T-helper 1 cell treated with Interleukin-12 subunit alpha and Interleukin-12 subunit beta and Interleukin-4 antibody, amounts not matched to agents 30 ng/mL and 1 ng/mL, for 36 hours (primary cell): ENCODE data around the gene MAP3K6. TPM values are rescaled to one million over a fixed set of nuclear protein-coding genes. Genes with fewer than 3 reads are reported as not detected.
"Not testable (repeated sequence)": the region's sequence is repeated elsewhere in the genome, so short reads cannot be mapped to it uniquely, and the experiment has no call there.

Source experiments
- intact Hi-C: fragments of 100-400 bp; cut with micrococcal nuclease; formaldehyde crosslinking; loops from one replicate; pipeline ENCODE4 v1.15.1; 2024
- total RNA-seq: library from RNA; stranded (reverse); gene quantifications from 2 replicates; pipeline ENCODE4 v1.2.3, GENCODE V29; 2022

MAP3K6 gene
- total RNA-seq, 1 donor from 2014 or later = 15.5 TPM

DNA sequence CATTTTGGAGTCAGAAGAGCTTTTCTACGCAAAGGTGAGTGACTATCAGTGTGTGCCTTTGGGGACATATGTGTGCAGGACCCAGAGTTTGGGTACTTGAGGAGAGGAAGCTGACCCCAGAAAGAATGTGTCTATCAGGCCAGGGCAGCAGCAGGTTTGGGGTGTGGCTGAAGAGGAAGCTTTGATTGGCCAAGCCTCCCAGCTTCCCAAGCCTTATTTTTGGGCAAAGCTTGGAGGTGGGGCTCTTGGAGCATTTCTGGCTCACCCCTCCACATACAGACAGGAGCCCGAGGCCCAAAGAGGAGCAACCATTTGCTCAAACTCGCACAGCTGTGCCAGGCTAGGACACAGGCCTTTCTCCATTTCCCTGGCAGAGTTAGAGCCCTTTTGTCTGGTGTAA is 30.3 kb upstream of the MAP3K6 start:
- intact Hi-C loops = loop anchor here (5.0 kb wide), 1 partner anchor 295 kb away; no protein-coding TSS in a partner anchor

DNA sequence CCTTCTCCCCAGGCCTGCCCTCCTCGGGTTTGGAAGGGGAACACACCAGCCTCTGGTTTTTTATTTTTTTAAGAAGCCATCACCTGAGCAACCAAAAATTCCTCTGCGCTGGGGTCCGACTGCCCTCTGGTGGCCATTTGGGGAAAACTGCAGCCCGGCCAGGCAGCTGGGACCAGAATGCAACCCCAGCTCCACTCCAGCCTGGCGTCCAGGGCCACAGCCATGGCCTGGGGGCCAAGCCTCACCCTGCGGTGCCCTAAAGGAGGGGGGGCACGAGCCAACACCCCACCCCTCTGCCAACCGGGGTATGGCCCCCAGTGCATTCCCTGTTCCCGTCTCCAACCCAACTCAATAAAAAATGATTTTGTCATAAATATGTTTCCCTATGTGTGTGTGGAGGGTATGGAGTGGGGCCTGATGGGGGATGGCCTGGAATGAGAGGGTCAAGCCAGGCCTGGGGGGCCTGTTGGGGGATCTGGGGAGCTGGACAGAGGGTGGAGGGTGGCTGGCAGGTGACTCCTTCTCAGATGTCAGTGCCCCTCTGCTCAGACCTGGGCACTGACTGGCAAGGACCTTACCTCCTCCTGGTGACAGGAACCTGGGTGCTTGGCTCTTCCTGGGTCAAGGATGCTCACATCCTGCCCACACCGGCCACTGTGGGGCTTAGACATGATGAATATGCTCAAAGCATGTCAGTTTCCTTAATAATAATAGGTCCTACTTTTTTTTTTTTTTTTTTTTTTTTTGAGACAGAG is 28.9 kb upstream of the MAP3K6 start:
- intact Hi-C loops = loop anchor here (1.0 to 5.0 kb wide), 4 partner anchors 94 to 351 kb away; no protein-coding TSS in a partner anchor

DNA sequence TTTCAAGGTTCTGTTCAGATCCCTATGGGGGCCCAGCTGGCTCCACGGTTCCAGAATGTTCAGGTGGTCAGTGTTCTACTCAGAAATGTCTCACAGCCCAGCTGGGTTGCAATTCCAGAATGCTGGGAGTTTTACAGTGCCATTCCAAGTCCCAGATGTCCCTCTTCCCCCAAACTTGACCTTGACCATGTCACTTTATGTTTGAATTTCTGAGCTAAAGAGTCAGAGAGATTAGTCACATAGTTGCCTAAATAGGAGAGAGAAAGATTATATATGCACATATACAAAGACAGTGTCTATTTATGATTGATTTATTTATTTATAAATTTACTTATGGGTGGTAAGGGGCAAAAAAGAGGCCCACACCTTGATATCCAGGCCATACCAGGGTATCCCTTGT is 28.2 kb upstream of the MAP3K6 start:
- intact Hi-C loops = loop anchor here (1.0 to 5.0 kb wide), 4 partner anchors 94 to 351 kb away; no protein-coding TSS in a partner anchor

DNA sequence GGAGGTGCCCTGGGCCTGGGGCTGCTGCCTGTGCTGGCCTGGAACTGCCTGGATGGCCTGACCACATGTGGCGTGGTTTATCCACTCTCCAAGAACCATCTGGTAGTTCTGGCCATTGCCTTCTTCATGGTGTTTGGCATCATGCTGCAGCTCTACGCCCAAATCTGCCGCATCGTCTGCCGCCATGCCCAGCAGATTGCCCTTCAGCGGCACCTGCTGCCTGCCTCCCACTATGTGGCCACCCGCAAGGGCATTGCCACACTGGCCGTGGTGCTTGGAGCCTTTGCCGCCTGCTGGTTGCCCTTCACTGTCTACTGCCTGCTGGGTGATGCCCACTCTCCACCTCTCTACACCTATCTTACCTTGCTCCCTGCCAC is 27.5 kb upstream of the MAP3K6 start:
- intact Hi-C loops = no loop called here

DNA sequence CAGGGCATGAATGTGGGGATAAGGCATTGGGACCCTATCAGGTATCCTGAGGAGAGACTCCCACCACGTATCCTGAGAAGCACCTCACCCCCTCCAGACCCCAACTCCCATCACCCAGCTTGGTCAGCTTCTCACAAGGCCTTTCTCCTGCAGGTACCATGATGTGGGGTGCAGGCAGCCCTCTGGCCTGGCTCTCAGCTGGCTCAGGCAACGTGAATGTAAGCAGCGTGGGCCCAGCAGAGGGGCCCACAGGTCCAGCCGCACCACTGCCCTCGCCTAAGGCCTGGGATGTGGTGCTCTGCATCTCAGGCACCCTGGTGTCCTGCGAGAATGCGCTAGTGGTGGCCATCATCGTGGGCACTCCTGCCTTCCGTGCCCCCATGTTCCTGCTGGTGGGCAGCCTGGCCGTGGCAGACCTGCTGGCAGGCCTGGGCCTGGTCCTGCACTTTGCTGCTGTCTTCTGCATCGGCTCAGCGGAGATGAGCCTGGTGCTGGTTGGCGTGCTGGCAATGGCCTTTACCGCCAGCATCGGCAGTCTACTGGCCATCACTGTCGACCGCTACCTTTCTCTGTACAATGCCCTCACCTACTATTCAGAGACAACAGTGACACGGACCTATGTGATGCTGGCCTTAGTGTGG is 27.0 kb upstream of the MAP3K6 start:
- intact Hi-C loops = no loop called here

DNA sequence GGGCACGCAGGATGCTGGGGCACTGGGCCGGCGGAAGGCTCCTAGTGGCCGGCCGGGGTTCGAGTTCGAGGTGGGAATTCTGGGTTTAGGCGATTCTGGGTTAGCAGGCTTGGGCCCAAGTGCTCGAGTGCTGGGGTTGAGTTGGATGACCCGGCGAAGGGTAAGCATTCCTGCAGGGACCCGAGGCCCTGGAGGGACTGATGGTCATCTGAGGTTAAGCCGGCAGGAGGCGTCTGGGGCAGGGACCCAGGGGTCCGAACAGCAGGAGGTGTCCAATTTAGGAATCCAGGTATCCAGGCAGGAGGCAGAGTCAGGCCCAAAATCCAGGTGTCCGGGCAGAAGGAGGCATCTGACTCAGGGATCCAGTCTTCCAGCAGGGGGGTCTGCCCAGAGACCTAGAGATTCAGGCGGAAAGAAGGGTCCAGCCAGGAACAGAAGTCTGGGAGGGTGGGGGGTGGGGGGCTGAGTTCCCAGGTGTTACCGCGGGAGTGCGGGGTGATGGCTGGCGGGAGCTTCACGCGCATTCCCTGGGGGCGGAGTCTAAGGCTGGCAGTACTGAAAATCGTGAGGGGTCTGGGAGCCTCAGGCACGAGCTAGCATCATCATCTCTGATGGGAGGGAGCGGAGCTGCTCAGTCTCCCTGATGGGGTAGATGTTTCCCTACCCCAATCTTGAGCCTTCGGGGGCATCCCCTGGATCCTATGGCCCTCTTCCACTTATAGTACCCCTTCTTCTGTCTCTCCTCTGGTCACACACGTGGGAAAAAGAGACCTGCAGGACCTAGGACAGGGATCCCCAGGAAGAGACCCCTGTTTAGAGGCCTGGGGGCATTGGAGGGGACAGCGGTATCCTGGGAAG is 26.2 kb upstream of the MAP3K6 start:
- intact Hi-C loops = loop anchor here (1.0 kb wide), 10 partner anchors 10 to 270 kb away; partner anchors contain the start of genes CD164L2, SYTL1, TMEM222 and WDTC1

DNA sequence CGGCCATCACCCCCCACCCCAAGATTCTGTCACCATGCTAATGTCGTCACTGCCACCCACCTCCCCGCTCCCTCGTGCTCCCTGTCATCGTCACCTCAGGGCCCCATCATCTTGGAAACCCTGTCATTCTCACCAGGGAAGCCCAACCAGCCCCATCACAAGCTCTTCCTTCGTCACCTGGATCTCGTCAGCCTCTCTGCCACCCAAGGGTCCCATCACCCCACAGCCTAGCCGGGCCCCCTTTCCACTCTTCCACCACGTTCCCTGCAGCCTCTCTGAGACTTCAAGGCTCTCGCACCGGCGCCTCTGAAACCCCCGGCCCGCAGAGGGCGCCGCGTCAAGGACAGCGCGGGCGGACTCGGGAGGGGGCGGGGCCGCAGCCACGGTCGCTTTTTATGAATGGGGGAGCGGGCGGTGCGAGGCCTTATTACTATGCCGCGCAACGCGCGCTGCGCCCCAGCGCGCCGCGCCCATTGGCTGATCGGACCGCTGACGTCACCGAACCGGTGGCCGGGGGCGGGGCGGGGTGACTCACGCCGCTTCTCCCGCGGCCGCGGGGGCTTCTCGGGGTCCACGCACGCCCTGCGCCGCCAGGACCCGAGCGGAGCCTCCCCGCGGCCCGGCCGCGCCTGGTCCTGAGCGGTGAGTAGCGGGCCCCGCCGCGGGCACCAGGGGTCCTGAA is 25.5 kb upstream of the MAP3K6 start, which contains the start of gene GPR3:
GPR3 (plus strand) TSS at position 527 of the 682 bp plus-strand sequence. CDS start 1,177 bp downstream, outside the sequence.
- intact Hi-C loops = loop anchor here (1.0 kb wide), 10 partner anchors 9 to 271 kb away; partner anchors contain the start of genes CD164L2, SYTL1, TMEM222 and WDTC1

DNA sequence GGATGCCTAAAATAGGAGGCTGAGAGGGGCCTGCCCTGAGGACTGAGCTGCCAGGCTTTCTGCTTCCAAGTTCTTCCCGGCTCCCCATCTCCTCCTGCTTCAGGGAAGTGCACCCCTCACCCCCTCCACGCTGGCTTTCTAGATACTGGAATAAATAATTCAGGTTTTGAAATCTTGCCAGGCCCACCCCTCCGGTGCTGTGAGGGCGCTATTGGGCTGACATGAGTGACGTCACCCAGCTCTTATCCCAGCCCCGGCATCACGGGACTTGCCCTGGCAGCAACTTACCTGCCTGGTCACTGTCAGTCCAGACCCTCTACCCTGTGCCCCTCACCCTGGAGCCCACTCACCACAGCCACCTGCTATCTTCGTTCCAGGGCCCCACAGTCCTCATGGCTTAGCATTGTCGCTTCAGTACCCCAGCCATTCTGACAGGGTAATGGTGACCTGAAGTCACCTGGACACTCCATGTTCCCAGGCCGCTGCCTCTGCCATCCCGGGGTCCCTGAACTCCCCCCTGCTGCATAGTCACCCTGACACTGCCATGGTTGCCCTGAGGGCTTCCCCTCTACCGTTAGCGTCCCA is 24.8 kb upstream of the MAP3K6 start:
- intact Hi-C loops = loop anchor here (1.0 kb wide), 10 partner anchors 8 to 272 kb away; partner anchors contain the start of genes CD164L2, SYTL1, TMEM222 and WDTC1

DNA sequence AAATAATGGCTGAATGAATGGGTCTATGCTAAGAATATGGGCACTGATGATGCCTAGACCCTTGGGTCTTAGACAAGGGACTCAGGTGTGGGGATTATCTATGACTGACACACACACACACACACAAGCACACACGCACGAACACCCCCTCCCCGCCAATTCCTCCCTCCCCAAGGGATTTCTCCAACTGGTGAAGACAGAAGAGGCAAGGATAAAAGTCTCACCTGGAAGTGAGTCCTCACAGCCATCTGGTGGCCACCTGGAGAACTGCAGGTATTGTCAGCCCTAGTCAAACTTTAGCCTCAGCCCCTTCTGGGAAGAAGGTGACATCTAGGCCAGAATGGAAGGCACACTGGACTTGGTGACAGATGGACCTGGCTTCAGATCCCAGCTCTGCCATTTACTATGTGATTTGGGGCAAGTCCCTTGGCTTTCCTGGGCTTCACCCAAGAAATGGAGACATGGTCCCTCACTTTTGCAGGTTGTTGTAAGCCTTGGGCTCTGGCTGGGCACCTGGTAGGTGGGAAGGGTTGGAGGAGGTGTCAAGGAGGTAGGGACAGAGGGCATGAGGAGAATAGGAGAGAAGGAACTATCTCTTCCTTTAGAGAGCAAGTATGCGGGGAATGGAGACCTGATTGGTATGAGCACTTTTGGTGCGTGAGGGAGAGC is 21.7 kb upstream of the MAP3K6 start:
- intact Hi-C loops = loop anchor here (1.0 kb wide), 4 partner anchors 23 to 87 kb away; no protein-coding TSS in a partner anchor

DNA sequence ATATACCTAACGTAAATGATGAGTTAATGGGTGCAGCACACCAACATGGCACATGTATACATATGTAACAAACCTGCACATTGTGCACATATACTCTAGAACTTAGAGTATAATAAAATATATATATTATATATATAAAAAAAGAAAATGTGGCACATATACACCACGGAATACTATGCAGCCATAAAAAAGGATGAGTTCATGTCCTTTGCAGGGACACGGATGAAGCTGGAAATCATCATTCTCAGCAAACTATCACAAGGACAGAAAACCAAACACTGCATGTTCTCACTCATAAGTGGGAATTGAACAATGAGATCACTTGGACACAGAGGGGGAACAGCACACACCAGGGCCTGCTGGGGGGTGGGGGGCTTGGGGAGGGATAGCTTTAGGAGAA is 18.0 kb upstream of the MAP3K6 start:
- intact Hi-C loops = not testable (repeated sequence)

DNA sequence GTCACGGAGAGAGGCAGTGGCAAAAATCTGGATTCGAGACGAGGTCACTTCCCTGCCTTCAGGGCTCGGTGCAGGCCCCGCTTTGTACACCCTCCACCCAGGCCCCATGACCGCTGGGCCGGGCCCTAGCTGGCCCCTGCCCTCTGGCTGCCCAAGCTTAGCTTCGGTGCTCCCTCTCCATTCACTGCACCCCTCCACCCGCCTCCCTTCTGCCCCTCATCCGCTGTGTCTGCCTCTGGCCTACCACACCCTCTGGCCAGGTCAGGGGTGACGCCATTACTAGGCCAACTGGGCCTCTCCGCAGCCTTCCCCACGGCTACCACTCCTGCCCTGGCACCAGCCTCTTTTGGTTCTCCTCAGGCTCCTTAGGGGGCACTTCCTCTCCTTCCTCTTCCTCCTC is 16.9 kb upstream of the MAP3K6 start:
- intact Hi-C loops = loop anchor here (1.0 kb wide), 3 partner anchors 9 to 26 kb away; partner anchors contain the start of gene GPR3

DNA sequence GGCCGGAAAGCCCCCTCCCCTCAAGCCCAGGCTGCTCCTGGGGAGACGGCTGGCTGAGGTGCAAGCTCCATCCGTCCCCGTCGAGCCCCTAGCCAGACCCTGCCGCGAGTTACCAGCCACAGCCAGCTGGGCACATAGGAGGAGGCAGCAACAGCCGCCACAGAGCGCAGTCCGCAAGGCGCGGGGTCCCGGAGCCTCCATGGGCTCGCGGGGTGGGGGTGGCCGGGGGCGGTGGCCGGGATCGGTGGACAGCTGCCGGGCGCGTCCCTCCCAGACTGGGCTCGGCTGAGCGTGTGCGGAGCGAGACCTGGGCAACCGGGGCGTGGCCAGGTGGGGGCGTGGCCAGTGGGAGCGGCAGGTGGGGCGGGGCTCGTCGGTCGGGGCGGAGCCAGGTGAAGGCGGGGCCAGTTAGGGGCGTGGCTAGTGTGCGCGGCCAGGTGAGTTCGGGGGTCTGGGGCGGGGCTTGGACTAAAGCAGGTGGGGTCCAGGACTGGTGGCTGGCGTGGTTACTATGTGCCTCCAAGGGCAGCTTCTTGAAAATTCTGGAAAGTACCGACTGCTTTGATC is 16.4 kb upstream of the MAP3K6 start, which contains the start of gene CD164L2:
CD164L2 (minus strand) TSS at position 295 of the 567 bp plus-strand sequence; CDS start at position 201, 94 bp downstream.
- intact Hi-C loops = loop anchor here (1.0 kb wide), 3 partner anchors 9 to 26 kb away; partner anchors contain the start of gene GPR3

DNA sequence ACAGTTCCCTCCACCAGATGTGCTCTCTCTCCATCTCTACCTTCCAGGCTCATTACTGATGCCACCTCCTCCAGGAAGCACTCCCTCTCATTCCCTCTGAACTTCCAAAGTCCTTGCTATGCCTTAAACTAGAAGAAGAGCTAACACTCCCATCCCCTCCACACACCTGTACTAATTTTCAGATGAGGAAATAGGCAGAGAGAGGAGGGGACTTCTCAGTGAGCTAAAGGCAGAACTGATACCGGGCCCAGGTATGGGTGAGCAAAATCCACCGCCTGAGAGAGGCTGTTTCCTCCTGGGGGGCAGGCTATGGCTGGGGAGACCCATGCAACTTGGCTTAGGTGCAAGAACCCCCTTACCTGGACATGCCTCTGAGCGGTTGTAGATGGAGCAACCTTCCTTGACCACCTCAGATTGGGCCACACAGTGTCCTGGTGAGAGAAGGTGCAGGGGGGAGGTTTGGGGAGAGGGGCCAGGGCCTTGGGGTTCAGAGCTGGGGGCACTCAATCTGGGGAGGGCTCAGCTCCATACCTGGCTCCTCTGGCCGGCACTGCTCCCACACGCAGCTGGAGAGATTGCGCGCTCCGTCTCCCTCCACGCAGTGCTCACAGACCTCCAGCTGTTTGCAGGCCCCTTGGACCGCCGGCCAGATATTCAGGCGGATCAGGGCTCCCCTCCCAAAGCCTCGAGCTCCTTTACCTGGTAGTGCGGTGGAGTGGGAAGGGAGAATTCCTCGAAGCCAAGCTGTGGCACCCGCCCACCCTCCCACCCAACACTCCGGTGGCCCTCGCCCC is 15.4 kb upstream of the MAP3K6 start:
- intact Hi-C loops = no loop called here

DNA sequence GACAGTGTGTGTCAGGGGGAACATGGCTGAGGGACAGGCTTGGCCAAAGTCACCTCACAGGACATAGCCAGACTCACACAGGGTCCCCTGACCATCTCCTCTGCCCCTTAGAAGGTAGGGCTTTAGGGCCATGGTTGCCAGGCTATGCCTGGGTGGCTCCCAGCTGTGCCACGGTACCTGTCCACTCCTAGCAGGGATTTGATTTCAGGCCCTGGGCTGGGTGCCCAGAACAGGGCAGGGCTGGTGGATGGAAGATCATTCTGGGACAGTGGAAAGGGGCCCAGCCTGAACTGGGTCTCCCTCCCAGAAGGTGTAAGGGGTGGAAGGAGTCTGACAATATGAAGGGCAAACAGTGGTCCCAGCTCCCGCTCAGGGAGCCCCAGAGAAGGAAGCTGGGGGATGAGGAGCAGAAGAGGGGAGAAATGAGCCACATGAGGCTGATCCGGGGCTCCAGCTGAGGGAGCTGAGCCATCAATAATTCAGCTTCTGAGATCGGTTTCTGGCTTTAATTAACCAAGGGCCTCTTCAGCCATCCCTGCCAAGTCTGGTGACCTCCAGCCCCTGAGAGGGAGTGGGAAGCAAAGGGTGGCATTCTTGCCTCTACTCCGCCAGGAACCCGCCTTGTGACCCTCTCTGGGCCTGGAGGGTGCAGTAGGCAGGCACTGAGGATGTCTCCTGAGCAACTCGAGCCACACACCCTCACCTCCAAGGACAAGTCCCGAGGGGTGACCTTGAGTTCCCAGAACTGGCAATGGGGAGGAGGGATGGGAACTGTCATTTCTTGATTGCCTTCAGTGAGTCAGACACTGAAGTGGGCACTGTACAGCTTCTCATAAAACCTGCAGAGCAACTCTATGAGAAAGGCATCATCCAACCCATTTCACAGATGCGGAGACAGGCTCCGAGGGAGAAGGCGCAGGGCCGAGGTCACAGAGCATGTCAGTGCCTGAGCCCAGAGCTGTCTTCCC is 14.3 kb upstream of the MAP3K6 start:
- intact Hi-C loops = no loop called here

DNA sequence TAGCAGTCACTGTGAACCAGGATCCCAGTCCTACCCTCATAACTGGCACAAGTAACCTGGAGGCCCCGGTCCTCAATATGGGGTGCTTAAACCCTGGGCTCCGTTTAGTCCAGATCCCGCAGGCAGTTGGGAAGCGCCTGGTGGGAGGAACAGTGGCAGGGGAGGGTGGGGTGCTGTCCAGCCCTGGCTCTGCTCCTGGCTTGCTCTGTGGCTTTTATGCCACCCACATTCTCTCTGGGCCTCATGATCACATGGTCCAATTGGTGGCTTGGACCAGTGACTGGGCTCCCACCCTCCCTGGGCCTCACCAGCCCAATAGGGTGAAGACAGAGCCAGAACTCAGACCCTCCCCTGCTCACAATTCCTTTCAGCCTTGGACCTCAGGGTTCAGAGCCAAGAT is 13.5 kb upstream of the MAP3K6 start:
- intact Hi-C loops = no loop called here

DNA sequence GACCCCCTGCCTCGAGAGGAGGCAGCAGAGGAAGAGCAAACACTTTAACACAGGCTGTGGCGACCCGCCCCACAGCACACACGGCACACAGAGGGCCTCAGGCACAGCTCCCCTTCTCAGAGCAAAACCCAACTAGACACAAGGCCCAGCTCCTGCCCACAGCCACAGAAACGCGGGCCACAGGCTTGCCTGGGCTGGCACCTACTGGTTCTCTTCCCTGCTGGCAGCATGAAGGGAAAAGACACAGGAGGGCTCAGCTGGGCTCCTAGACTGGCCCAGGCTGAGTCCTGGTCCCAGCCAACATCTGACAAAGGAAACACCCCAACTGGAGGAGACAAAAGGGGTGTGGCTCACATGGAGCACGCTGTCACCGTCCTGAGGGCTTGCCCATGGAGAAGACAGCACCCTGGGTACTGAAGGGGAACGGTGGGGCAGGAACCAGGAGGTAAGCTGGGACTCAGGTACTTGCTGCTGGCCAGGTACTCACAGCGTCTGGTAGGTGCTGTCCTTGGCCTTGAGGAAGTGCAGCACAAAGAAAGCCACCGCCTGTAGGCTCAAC is 12.9 kb upstream of the MAP3K6 start:
- intact Hi-C loops = no loop called here
